GM12874 (cell line): ENCODE measurements around the gene VSTM5.

ENCODE experiments used
- TF ChIP-seq, protein P1 (sequence below): IDR thresholded peaks from 2 replicates; pipeline ENCODE4 v1.5.1; 2011; ENCODE audit warnings: low read depth, mild to moderate bottlenecking, control low read depth, low read length, moderate library complexity; ENCODE audit not compliant: insufficient read depth

The VSTM5 gene

DNA sequence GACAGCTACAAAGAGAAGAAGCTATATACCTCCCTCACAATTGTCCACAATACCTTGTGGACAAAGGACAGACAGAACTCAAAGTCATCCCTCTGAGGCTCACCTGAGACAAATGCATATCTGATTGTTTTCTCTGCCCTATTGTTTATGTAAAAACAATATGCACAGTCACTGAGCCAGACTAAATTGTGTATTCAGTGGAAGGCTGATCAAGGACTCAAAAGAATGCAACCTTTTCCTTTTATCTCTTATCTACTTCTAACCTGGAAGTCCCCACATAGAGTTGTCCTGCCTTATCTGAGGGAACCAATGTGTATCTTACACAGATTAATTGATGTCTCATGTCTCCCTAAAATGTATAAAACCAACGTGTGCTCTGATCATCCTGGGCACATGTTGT is 80.3 kb downstream of the VSTM5 start:
- TF ChIP-seq, protein P1, sequence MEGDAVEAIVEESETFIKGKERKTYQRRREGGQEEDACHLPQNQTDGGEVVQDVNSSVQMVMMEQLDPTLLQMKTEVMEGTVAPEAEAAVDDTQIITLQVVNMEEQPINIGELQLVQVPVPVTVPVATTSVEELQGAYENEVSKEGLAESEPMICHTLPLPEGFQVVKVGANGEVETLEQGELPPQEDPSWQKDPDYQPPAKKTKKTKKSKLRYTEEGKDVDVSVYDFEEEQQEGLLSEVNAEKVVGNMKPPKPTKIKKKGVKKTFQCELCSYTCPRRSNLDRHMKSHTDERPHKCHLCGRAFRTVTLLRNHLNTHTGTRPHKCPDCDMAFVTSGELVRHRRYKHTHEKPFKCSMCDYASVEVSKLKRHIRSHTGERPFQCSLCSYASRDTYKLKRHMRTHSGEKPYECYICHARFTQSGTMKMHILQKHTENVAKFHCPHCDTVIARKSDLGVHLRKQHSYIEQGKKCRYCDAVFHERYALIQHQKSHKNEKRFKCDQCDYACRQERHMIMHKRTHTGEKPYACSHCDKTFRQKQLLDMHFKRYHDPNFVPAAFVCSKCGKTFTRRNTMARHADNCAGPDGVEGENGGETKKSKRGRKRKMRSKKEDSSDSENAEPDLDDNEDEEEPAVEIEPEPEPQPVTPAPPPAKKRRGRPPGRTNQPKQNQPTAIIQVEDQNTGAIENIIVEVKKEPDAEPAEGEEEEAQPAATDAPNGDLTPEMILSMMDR = no peak
